ENCODE results near the gene EFEMP1.

Gene EFEMP1

DNA sequence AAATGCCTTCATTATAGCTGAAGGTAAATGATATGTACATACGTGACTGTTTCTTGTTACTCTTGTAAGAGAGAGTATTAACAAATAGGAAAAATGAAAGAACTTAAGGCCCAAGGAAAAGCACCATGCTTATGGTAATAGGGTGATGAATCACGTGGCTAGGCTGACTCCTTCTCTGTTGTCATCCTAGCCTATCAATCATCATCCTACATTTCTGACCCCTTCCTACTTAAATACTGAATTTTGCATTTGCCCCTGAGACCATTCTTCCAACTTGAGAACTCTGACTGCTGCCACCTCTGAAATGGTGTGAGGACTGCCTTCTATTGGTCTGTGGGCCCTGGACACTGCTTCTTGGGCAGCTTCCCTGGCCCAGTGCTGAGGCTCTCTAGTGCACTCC is 28.9 kb downstream of the EFEMP1 start:
- no peak for DNase-seq

DNA sequence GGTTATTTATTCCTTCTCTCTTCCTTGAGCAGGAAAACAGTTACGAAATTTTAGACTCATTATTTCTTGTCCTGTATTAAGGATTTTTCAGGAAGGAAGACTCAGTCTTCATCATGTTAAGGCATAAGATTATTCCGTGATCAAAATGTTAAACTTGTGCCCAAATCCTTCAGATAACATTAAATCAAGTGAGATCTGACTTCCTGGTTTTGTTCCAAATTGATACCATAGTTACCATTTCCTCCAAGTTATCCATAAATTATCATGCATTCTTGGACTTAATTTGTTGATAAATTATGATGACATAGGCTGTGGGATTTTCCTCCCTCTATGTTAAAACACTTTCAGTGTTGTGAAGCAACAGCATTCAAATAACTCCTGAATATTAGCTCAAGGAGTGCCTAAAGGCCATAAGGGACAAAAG is 31.9 kb downstream of the EFEMP1 start:
- no peak for DNase-seq

- DNase-seq: no peak
Observed at GRCh38 chr2:55888936-55889335, 34.6 kb downstream of the EFEMP1 start.

GRCh38 chr2:55887901-55888624 is 35.5 kb downstream of the EFEMP1 start:
- DNase-seq: no peak

GRCh38 chr2:55887351-55887750 is 36.2 kb downstream of the EFEMP1 start:
- DNase-seq: no peak

- no peak for DNase-seq
Observed at GRCh38 chr2:55885944-55886281, 37.7 kb downstream of the EFEMP1 start.

GRCh38 chr2:55885127-55885943 is 38.2 kb downstream of the EFEMP1 start:
- DNase-seq: no peak

DNA sequence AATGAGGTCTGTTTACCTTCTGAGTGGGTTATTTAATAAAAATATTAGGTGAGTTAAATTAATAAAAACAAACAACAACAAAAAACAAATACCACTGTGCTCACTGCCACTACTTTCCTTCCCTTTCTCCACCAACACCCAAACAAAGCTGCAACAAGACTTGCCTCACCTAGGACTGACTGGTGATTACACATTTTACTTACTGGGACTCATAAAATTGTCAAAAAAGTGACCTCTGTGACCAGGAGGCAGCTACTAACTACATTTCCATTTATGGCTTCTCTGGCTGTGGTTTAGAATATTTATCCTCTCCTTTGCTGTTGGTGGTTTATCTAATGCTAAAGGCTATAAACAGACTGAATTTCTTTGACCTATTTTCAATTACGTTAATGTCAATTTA is 39.8 kb downstream of the EFEMP1 start:
- no peak for DNase-seq

DNA sequence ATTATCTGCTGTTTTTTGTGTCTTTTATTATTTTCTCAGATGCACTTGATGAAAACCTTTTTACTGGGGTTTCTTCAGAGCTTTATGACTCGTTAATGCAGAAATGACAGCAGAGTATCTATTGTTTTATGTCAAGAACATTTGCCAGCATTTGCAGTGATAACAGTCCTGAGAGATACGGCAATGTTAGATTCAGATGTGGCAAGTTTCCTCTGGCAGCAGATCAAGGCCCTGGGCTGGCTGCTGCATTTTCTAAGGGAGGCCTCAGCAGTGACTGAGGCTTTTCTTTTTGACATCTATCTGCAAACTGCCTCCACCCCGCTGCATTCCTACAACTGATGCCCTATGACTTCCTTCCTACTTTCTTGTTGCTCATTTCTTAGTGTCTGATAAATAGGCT is 40.2 kb downstream of the EFEMP1 start:
- no peak for DNase-seq

DNA sequence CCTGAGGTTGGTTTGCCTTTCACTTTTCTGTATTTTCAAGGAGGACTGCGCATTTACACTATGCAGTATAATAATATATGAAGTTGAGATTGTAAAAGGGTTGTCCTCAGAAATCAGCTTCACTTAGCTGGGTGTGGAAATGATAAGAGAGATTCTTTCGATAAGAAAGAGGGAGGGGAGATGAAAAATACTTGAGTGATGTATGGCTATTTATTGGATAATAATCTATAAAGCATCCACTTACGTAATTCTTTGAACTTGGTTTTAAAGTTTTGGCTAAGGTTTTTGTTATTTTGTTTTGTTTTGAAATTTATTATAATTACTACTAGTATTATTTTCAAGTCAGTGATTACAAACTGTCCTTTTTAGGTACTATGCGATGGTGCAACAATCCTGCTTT is 40.6 kb downstream of the EFEMP1 start:
- DNase-seq: no peak

DNA sequence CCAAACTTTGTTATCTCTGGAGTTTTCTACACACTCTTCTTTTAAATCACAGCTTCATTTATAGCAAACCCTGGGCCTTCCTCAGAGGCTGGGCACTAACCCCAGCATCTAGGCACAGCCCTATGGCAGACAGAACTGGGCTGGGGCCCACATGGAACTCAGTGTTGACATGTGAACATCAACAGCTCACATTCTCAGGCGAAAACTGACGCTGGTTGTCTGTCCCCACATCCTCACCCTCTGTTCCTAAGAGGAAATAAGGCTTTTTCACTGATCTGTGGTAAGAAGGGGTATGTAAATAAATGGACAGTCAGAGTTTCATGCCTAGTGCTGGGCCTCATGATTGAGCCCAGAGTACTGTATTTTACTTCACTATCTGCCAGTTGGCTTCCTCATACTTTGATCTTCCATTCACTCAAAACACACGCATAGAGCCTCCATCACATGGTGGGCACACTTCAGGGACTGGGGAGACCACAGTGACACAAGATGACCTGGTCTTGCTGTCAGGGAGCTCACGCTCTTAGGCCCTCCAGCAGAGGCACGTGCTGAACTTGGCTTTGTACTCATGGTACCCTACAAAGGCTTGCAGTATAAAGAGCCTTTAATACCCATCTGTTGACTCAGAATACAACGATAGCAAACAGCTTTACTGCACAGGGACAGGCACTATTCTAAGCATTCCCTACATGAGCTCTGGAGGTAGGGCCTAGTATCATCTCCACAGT is 43.0 kb downstream of the EFEMP1 start:
- DNase-seq: no peak

- DNase-seq: no peak
Observed at GRCh38 chr2:55879976-55880375, 43.6 kb downstream of the EFEMP1 start.

DNA sequence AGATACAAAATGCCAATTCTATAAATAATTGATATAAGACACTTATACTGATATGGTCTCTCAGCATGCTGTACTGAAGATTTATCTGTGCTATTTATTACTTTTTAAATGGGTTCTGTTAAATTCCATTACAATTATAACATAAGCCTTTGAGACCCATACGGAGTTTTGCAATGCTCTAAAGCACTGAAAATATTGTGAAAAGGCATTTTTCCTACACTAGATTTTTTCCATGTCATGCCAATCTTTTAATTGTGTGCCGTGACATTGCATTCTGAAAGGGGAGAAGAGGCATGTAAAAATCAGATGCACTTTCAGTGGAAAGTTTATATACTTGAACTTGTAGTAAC is 46.5 kb downstream of the EFEMP1 start:
- no peak for DNase-seq

- DNase-seq: no peak
Observed at GRCh38 chr2:55876429-55877086, 47.0 kb downstream of the EFEMP1 start.

DNA sequence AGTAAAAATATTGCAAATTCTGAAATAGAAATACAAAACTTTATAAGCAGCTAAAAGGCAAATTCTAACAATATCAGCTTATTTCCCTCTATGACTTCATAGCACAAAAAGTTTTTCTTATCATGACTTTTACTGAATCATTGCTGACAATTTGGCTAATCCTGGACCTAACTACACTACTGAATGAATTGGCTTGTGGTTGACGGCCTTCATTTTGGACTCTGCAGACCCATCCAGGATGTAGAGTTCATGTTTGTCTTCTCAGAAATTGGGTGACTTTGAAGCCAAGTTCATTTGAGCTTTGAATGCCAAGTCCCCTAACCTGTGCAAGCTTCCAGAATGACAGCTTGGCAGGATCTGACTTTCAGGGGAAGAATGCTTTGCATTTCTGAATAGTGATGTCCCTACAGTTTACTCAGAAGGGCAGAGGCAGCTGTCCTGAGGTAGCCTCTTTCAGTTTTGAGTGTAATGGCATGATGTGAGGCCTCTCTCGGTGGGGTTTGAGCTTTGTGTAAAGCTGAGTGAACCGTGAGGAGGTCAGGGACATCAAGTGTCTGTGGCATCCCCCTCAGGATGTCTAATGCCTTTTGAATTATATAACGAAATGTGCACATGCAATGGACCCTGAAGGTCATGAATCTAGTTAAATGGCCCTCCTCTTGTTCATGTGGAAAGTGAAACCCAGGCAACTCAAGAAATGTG is 48.0 kb downstream of the EFEMP1 start:
- DNase-seq: no peak

DNA sequence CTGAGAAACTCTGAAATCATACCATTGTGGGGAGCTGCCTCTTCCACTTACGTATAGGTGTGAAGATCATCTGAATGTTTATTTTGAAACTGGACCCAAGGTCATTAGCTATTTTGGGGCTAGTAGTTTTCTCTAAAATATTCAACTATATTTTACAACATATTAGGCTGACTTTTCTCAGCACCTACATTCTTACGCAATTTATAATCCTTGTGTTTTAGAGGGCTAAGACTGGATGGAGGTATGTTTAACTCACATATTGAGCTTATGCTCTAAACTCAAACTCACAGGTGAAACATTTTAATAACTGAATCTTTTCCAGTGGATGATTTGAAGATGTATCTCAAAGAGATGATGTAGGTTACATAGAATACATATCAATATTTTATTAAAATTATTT is 49.2 kb downstream of the EFEMP1 start:
- DNase-seq: no peak

DNA sequence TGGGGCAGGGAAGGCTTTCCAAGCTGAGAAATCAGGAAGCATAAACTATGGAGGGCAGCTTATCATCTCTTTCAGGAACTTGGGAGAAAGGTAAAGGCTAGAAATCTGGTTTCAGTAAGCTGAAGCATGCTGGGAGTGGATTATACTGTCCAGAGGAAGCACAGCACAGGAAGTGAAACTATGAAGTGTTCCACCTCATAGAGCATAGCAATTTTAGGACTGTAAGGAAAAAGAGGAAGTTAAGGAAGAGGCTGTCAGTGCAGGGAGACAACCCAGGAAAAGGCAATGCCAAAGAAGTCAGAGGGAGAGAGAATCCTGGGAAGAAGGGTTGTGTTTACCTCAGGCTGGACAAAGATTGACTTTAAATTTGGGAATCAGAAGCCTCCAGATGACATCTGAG is 51.9 kb downstream of the EFEMP1 start:
- DNase-seq: no peak

- no peak for DNase-seq
Observed at GRCh38 chr2:55869637-55870325, 53.8 kb downstream of the EFEMP1 start.

DNA sequence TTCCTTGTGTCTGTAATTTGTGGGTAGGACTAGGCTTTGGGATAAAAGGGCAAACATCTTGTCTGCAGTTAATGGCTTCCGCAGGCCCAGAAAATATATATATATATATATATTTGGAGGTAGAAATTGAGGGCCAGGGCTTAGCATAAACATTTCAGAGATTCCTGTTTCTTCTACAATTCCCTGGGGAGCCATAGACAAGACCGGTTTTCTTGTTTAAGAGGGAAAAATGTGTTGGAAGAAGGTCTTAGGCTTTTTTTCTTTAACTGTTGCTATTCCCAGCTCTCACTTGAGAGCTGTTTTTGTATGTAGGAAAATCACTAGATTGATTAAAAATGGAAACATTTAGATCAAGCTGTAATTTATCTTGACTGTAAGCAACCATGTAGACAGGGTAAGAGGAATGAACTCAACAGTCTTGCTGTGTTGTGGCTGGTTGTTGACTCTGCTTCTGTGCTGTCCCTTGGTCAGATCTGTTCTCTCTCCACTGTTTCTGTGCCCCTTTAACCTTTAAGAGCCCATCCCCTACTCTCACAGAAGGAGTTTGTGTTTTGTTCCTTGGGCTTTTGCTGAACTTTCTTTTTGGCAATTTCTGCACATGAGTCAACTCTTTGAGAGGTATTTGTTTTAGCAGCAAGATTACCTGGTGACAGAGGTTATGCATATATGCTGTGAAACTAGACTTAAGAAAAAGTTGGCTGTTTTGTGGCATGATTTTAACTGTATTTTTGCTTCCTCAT is 58.3 kb downstream of the EFEMP1 start:
- DNase-seq: no peak

DNA sequence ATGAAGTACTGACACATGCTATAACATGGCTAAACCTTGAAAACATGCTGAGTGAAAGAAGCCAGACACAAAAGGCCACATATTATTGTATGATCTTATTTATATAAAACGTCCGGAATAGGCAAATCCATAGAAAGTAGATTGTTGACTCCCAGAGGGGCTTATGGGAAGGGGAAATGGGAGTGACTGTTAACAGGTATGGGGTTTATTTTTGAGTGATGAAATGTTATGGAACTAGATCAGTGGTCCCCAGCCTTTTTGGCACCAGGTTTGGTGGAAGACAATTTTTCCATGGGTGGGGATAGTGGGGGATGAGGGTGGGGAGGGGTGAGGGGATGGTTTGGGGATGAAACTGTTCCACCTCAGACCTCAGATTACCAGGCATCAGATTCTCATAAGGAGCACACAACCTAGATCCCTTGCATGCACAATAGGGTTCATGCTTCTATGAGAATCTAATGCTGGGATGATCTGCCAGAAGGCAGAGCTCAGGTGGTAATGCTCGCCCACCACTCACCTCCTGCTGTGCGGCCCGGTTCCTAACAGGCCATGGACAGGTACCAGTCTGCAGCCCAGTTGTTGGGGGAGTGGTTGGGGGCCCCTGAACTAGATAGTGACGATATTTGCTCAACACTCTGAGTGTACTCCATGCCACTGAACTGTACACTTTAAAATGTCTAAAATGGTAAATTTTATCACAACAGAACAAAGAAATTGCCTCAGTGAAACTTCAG is 59.1 kb downstream of the EFEMP1 start:
- DNase-seq: no peak

All from activated CD4-positive, alpha-beta T cell treated with anti-CD3 and anti-CD28 coated beads for 4 hours (primary cell).